NCI-H128 (cell line): ENCODE results near the gene AIF1L.

ENCODE experiments used
- DNase-seq: peaks from one replicate; lab custom pipeline; 2025; ENCODE audit not compliant: unreplicated experiment; lab: John Stamatoyannopoulos, UW

The AIF1L gene

GRCh38 chr9:131076347-131077195 lies 19.8 kb upstream of the AIF1L start:
- no peak for DNase-seq

GRCh38 chr9:131078427-131079366 lies 17.6 kb upstream of the AIF1L start:
- DNase-seq: no peak

- DNase-seq: no peak
Observed at GRCh38 chr9:131080589-131080988, 15.7 kb upstream of the AIF1L start.

GRCh38 chr9:131081868-131082267 lies 14.5 kb upstream of the AIF1L start:
- DNase-seq: no peak

GRCh38 chr9:131082774-131083512 lies 13.4 kb upstream of the AIF1L start:
- no peak for DNase-seq

- DNase-seq: no peak
Observed at GRCh38 chr9:131084661-131085369, 11.5 kb upstream of the AIF1L start.

- no peak for DNase-seq
Observed at GRCh38 chr9:131085370-131086122, 10.8 kb upstream of the AIF1L start.

GRCh38 chr9:131087354-131087893 lies 8.9 kb upstream of the AIF1L start:
- no peak for DNase-seq

GRCh38 chr9:131090025-131090787 lies 6.1 kb upstream of the AIF1L start:
- DNase-seq: no peak

GRCh38 chr9:131091352-131091992 lies 4.9 kb upstream of the AIF1L start:
- no peak for DNase-seq

GRCh38 chr9:131092030-131092429 lies 4.3 kb upstream of the AIF1L start:
- no peak for DNase-seq

GRCh38 chr9:131092548-131093440 lies 3.5 kb upstream of the AIF1L start:
- DNase-seq: no peak

- no peak for DNase-seq
Observed at GRCh38 chr9:131094015-131094414, 2.3 kb upstream of the AIF1L start.

- DNase-seq: no peak
Observed at GRCh38 chr9:131094622-131095021, 1.7 kb upstream of the AIF1L start.

- DNase-seq: no peak
Observed at GRCh38 chr9:131095666-131096268, 564 bp upstream of the AIF1L start.

- DNase-seq: no peak
Observed at GRCh38 chr9:131097126-131097947, 1.0 kb downstream of the AIF1L start.
